A673 (cell line): ENCODE measurements around the gene GNG12.

Experiments
- EZH2 ChIP-seq: fragments of 200-600 bp; sonication (generic); IDR thresholded peaks from 2 replicates; pipeline ENCODE4 v1.6.1; 2017; ENCODE audit warnings: borderline replicate concordance, low read depth, mild to moderate bottlenecking, mixed read lengths, antibody characterized with exemption, low read length; ENCODE audit not compliant: poor library complexity, severe bottlenecking
- TF ChIP-seq, protein P1 (sequence below): fragments of 300-800, 200-600 bp; sonication (generic); conservative IDR thresholded peaks from 2 replicates; pipeline ENCODE4 v1.5.1; 2017; ENCODE audit warnings: low read depth, mild to moderate bottlenecking, antibody characterized with exemption, low read length, moderate library complexity, mixed read lengths

DNA sequence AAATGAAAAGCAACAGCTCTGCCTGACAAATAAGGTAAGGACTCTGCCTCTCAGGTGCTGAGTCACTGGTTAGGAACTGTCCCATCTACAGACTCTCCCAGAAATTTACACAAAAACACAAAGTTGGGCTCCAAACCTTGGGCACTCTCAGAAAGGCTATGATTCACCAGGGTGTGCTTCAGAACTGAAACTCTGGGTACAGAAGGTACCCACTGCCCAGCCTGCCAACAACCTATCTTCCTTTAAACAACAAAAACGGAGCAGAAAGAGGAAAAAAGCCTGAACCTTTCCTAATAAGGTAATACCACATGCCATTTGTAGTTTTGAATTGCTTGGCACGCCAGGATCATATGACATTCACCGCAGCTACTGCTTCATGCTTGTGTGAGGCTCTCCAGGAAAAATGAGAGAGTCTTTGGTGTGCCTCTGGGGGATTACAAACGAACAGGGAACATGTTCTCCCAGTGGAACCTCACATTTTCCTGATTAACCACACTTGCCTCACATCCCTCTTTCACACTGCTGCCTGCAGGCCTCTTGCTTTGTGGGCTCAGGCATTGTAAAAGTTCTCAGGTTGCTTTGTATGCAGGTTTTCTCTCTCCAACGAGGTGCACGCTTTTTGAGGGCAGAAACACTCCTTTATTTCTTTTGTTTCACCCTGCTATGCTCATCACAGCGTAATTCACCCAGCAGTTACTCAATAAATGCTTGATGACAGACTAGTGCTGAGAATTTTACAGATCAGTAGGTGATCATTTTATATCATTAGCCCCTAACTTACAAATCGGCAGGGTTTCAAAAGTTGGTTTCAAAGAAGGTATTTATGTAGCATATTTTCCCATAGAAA is 83.2 kb downstream of the GNG12 start:
- TF ChIP-seq, protein P1, sequence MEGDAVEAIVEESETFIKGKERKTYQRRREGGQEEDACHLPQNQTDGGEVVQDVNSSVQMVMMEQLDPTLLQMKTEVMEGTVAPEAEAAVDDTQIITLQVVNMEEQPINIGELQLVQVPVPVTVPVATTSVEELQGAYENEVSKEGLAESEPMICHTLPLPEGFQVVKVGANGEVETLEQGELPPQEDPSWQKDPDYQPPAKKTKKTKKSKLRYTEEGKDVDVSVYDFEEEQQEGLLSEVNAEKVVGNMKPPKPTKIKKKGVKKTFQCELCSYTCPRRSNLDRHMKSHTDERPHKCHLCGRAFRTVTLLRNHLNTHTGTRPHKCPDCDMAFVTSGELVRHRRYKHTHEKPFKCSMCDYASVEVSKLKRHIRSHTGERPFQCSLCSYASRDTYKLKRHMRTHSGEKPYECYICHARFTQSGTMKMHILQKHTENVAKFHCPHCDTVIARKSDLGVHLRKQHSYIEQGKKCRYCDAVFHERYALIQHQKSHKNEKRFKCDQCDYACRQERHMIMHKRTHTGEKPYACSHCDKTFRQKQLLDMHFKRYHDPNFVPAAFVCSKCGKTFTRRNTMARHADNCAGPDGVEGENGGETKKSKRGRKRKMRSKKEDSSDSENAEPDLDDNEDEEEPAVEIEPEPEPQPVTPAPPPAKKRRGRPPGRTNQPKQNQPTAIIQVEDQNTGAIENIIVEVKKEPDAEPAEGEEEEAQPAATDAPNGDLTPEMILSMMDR = no peak
- TF ChIP-seq EZH2 = no peak
